Measurements from ENCODE around the gene CDH8. TPM values are rescaled to one million over a fixed set of nuclear protein-coding genes. Genes with fewer than 3 reads are reported as not detected.

CDH8 gene
- total RNA-seq, 1 donor from 2014 or later: 8.0 TPM

GRCh38 chr16:61823326-61823725, 212.9 kb downstream of the CDH8 start:
- no peak for DNase-seq (ENCODE audit: extremely low spot score, unreplicated experiment)
- Mint-ChIP-seq H3K27me3 (peaks cover 3% of the 10 kb centered on the region), H3K27ac (no peak overlapping the region), H3K4me3 (no peak overlapping the region), H3K9me3 (no peaks in the 10 kb centered on the region), H3K4me1 (ENCODE audit: unreplicated experiment) (no peaks in the 10 kb centered on the region), H3K36me3 (no peaks in the 10 kb centered on the region)
- TF ChIP-seq CTCF (conservative IDR thresholded peaks at IDR 0.05): no peak

GRCh38 chr16:61820820-61821219, 215.4 kb downstream of the CDH8 start:
- TF ChIP-seq CTCF (conservative IDR thresholded peaks at IDR 0.05): no peak
- no peaks in the 10 kb centered on the region for H3K4me1 Mint-ChIP-seq (ENCODE audit: unreplicated experiment)
- no peaks in the 10 kb centered on the region for H3K36me3 Mint-ChIP-seq
- no peaks in the 10 kb centered on the region for H3K9me3 Mint-ChIP-seq
- DNase-seq (ENCODE audit: extremely low spot score, unreplicated experiment): no peak
- H3K4me3 Mint-ChIP-seq: no peak overlapping the region
- no peak overlapping the region for H3K27ac Mint-ChIP-seq
- H3K27me3 Mint-ChIP-seq: peaks cover 6% of the 10 kb centered on the region

GRCh38 chr16:61820398-61820797, 215.8 kb downstream of the CDH8 start:
- Mint-ChIP-seq H3K36me3 (no peaks in the 10 kb centered on the region), H3K27me3 (peaks cover 6% of the 10 kb centered on the region), H3K27ac (no peak overlapping the region), H3K9me3 (no peaks in the 10 kb centered on the region), H3K4me3 (no peak overlapping the region), H3K4me1 (ENCODE audit: unreplicated experiment) (no peaks in the 10 kb centered on the region)
- DNase-seq (ENCODE audit: extremely low spot score, unreplicated experiment): no peak
- no peak for TF ChIP-seq CTCF (conservative IDR thresholded peaks at IDR 0.05)

GRCh38 chr16:61818850-61819249, 217.4 kb downstream of the CDH8 start:
- no peak for TF ChIP-seq CTCF (conservative IDR thresholded peaks at IDR 0.05)
- no peak overlapping the region for H3K27ac Mint-ChIP-seq

DNA sequence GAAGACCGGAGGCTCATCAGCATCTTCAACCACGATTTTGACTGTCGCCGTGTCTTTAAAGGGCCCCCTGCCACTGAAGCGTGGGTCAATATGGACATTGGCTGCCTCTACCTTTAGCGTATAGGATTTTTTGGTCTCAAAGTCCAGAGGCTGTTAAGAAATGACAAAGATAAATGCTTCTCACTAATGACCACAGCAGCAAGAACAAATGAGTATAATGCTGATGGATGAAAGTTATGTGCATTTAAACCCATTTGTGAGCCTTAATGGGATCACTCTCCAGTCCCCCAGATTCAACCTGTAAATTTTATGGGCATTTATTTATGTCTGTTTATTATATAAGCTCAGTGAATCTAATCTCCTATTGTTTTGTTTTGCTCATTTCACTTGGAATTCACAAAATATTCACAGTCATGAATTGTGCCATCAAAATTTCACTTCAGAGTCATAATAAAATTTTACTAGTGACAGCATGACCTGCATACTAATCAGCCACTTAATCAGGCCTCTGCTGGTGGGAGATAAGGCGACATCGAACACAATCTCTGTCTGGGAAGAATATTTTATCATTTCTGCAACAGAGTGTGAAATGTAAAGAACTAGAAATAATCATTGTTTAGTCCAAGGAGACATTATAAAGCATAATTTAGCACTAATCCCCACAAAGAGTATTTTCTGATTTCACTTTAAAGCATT, 218.5 kb downstream of the CDH8 start:
- Mint-ChIP-seq H3K9me3 (no peaks in the 10 kb centered on the region), H3K27me3 (peaks cover 6% of the 10 kb centered on the region), H3K4me3 (no peak overlapping the region), H3K4me1 (ENCODE audit: unreplicated experiment) (no peaks in the 10 kb centered on the region), H3K27ac (no peak overlapping the region), H3K36me3 (no peaks in the 10 kb centered on the region)
- no peak for DNase-seq (ENCODE audit: extremely low spot score, unreplicated experiment)
- TF ChIP-seq CTCF (conservative IDR thresholded peaks at IDR 0.05): no peak

More at GRCh38 chr16:61818850-61819249, 217.4 kb downstream of the CDH8 start:
- H3K27me3 Mint-ChIP-seq: peaks cover 6% of the 10 kb centered on the region
- H3K4me1 Mint-ChIP-seq (ENCODE audit: unreplicated experiment): no peaks in the 10 kb centered on the region
- H3K4me3 Mint-ChIP-seq: no peak overlapping the region
- H3K36me3 Mint-ChIP-seq: no peaks in the 10 kb centered on the region
- no peaks in the 10 kb centered on the region for H3K9me3 Mint-ChIP-seq
- no peak for DNase-seq (ENCODE audit: extremely low spot score, unreplicated experiment)
